ENCODE measurements around the gene KLF1.

GRCh38 chr19:12907166-12907565 lies 20.2 kb upstream of the KLF1 start:
- TF ChIP-seq CTCF (IDR thresholded peaks at IDR 0.05 in 8 of 11, conservative IDR thresholded peaks at IDR 0.05 in 3 of 11) = no peak
- no peak for TF ChIP-seq POLR2A (IDR thresholded peaks at IDR 0.05)
- TF ChIP-seq POLR2AphosphoS5 (IDR thresholded peaks at IDR 0.05) = no peak
